Heart left ventricle (tissue), 13 donors: ENCODE results near the gene SH3YL1.

ENCODE experiments used
- CTCF ChIP-seq, 12 donors: fragments of 200-600 bp; sonication (generic) in 4 of 12; IDR thresholded peaks; one replicate each; pipeline versions ENCODE4 v1.5.0 to v1.8.0; 2018 to 2022; ENCODE audit warnings: antibody characterized with exemption in 12 of 12, mild to moderate bottlenecking in 5 of 12
- POLR2A ChIP-seq, 2 donors: fragments of 450-650 bp; IDR thresholded peaks; one replicate each; pipeline ENCODE4 v1.6.1; 2017; ENCODE audit warnings: antibody characterized with exemption in 2 of 2, mild to moderate bottlenecking in 2 of 2, moderate library complexity in 2 of 2
- donor health status: ischemic (EF 13 %, LVEDD 7.1; RV severe dilation, severe dysfunction).
- donor health status: DM: no; HTN: yes; CAD: no.
- donor health status: DM: no; HTN: no; CAD: no.
- donor health status: ischemic (EF 25% LVEDD 6.9; RV normal size, moderate dysfunction).
- donor health status: ischemic (EF 25% LVEDD 5.7; RV mildly dilated, moderate dysfunction).
- donor health status: ischemic (EF 35%, LVEDD 5.7; RV mildly dilated, moderate dysfunction).
- donor health status: nonischemic (EF 11% LVEDD 7.7; RV severe dilation, severe dysfunction).
- donor health status: DM: yes; HTN: yes; CAD: no.
- donor health status: PGD.
- donor health status: ischemic (EF 29% LVEDD 5.4; RV normal size, mild dysfunction).
- donor health status: nonischemic (EF 23%, LVEDD 6.1; RV moderate dilation, normal function).

- no peak for TF ChIP-seq CTCF (IDR thresholded peaks at IDR 0.05)
- TF ChIP-seq POLR2A (IDR thresholded peaks at IDR 0.05) = no peak
These were observed 55.5 kb downstream of the SH3YL1 start for GRCh38 chr2:208335-208734.
